ENCODE results near the gene NADK2. TPM values are rescaled to one million over a fixed set of nuclear protein-coding genes. Genes with fewer than 3 reads are reported as not detected.
A peak's percentile ranks its signal among the peaks of the same experiment; 100 is the strongest.

NADK2 gene
- total and polyA plus RNA-seq, 4 donors: 73.6 to 178 (median 88.0) TPM

- Histone ChIP-seq H3K27me3 (ENCODE audit: control insufficient read depth in 4 of 4, insufficient read depth in 4 of 4, low read length in 3 of 4) (no peaks in the 10 kb centered on the region), H3K9ac (ENCODE audit: low read depth in 1 of 2, low read length in 2 of 2) (no peak overlapping the region), H3K9me3 (ENCODE audit: control insufficient read depth in 4 of 4, low read length in 3 of 4) (no peaks in the 10 kb centered on the region), H3K4me1 (ENCODE audit: control insufficient read depth in 4 of 4, insufficient read depth in 4 of 4, low read length in 3 of 4) (peaks cover 0 to 12% (median 8%) of the 10 kb centered on the region in 4 donors), H3K4me3 (ENCODE audit: low read depth in 1 of 3, low read length in 3 of 3) (no peak overlapping the region), H3K27ac (ENCODE audit: low read depth in 1 of 2, low read length in 2 of 2) (peak overlapping the region in 1 of 2 donors; percentile 8), H3K36me3 (ENCODE audit: control insufficient read depth in 4 of 4, insufficient read depth in 3 of 4, low read depth in 1 of 4, low read length in 3 of 4) (peaks cover 0 to 26% (median 17%) of the 10 kb centered on the region in 4 donors)
- no peak for TF ChIP-seq NR2F2 (IDR thresholded peaks at IDR 0.05)
- TF ChIP-seq JUND (IDR thresholded peaks at IDR 0.05): no peak
- TF ChIP-seq TAF1 (conservative IDR thresholded peaks at IDR 0.05): no peak
- no peak for TF ChIP-seq HNF4G (IDR thresholded peaks at IDR 0.05)
- WGBS: 95% methylated on average over 7 of the region's 7 CpGs
- no peak for DNase-seq (ENCODE audit: low spot score)
Measured at GRCh38 chr5:36228505-36228904, 13.2 kb downstream of the NADK2 start.

- Histone ChIP-seq H3K27ac (ENCODE audit: low read depth in 1 of 2, low read length in 2 of 2) (no peak overlapping the region), H3K27me3 (ENCODE audit: control insufficient read depth in 4 of 4, insufficient read depth in 4 of 4, low read length in 3 of 4) (no peaks in the 10 kb centered on the region), H3K9me3 (ENCODE audit: control insufficient read depth in 4 of 4, low read length in 3 of 4) (no peaks in the 10 kb centered on the region), H3K9ac (ENCODE audit: low read depth in 1 of 2, low read length in 2 of 2) (no peak overlapping the region), H3K36me3 (ENCODE audit: control insufficient read depth in 4 of 4, insufficient read depth in 3 of 4, low read depth in 1 of 4, low read length in 3 of 4) (peaks cover 0 to 32% (median 25%) of the 10 kb centered on the region in 4 donors), H3K4me1 (ENCODE audit: control insufficient read depth in 4 of 4, insufficient read depth in 4 of 4, low read length in 3 of 4) (peaks cover 0 to 6% (median 4%) of the 10 kb centered on the region in 4 donors), H3K4me3 (ENCODE audit: low read depth in 1 of 3, low read length in 3 of 3) (no peak overlapping the region)
- TF ChIP-seq CTCF (IDR thresholded peaks at IDR 0.05; ENCODE audit: low read depth, low read length, missing input control) (no peak), SP1 (IDR thresholded peaks at IDR 0.05) (no peak), REST (IDR thresholded peaks at IDR 0.05) (no peak), RAD21 (IDR thresholded peaks at IDR 0.05) (no peak), TAF1 (conservative IDR thresholded peaks at IDR 0.05) (no peak), FOXA1 (IDR thresholded peaks at IDR 0.05) (no peak), EGR1 (IDR thresholded peaks at IDR 0.05; ENCODE audit: low read depth in 2 of 2) (no peak), ATF3 (IDR thresholded peaks at IDR 0.05) (no peak), MAX (IDR thresholded peaks at IDR 0.05) (no peak), HNF4G (IDR thresholded peaks at IDR 0.05) (no peak), FOXA2 (IDR thresholded peaks at IDR 0.05) (no peak), YY1 (IDR thresholded peaks at IDR 0.05) (no peak)
- DNase-seq (ENCODE audit: low spot score): no peak
Measured at GRCh38 chr5:36227046-36227445, 14.7 kb downstream of the NADK2 start.

- Histone ChIP-seq H3K4me3 (ENCODE audit: low read depth in 1 of 3, low read length in 3 of 3) (no peak overlapping the region), H3K9ac (ENCODE audit: low read depth in 1 of 2, low read length in 2 of 2) (no peak overlapping the region), H3K27me3 (ENCODE audit: control insufficient read depth in 4 of 4, insufficient read depth in 4 of 4, low read length in 3 of 4) (no peaks in the 10 kb centered on the region), H3K9me3 (ENCODE audit: control insufficient read depth in 4 of 4, low read length in 3 of 4) (no peaks in the 10 kb centered on the region), H3K36me3 (ENCODE audit: control insufficient read depth in 4 of 4, insufficient read depth in 3 of 4, low read depth in 1 of 4, low read length in 3 of 4) (peaks cover 1 to 59% (median 45%) of the 10 kb centered on the region in 4 donors), H3K27ac (ENCODE audit: low read depth in 1 of 2, low read length in 2 of 2) (no peak overlapping the region), H3K4me1 (ENCODE audit: control insufficient read depth in 4 of 4, insufficient read depth in 4 of 4, low read length in 3 of 4) (peaks cover 0 to 10% (median 0%) of the 10 kb centered on the region in 4 donors)
- DNase-seq (ENCODE audit: low spot score): no peak
- WGBS: 96% methylated on average over 1 of the region's 1 CpG
- TF ChIP-seq ATF3 (IDR thresholded peaks at IDR 0.05) (no peak), FOXA1 (IDR thresholded peaks at IDR 0.05) (no peak), CTCF (IDR thresholded peaks at IDR 0.05; ENCODE audit: low read depth, low read length, missing input control) (no peak), JUND (IDR thresholded peaks at IDR 0.05) (no peak), HNF4G (IDR thresholded peaks at IDR 0.05) (no peak), YY1 (IDR thresholded peaks at IDR 0.05) (no peak), EGR1 (IDR thresholded peaks at IDR 0.05; ENCODE audit: low read depth in 2 of 2) (no peak)
Measured at GRCh38 chr5:36222620-36223019, 19.1 kb downstream of the NADK2 start.
